ENCODE data around the gene WDR88. TPM values are rescaled to one million over a fixed set of nuclear protein-coding genes. Genes with fewer than 3 reads are reported as not detected.

WDR88 gene
- total and polyA plus RNA-seq, 2 of the 4 experiments (the other 2 are of a cell fraction), result not detected

DNA sequence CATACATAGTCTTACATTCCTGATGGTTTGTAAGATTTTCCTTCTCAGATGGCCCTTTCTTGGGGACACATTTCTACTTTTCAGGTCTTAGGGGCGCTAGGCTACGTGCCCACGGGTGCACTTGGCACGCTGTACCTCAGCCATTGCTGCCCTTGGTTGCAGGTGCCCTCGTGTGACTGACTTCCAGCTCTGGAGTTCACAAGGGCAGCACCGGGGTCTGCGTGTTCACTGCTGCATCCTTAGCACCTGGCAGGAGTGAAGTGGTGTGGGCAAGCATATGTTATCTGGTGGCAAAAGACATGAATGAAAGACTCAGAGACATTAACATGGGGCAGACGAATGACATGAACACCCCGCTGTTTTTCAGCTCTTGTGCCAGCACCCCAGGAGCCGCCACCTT, 13.3 kb upstream of the WDR88 start:
- no peak for DNase-seq
- Histone ChIP-seq H4K91ac (ENCODE audit: insufficient read depth, low read depth, low read length) (no peak overlapping the region), H3K36me3 (ENCODE audit: control insufficient read depth, insufficient read depth, low read length) (peaks cover 33% of the 10 kb centered on the region), H4K8ac (ENCODE audit: low read depth in 2 of 2, low read length in 2 of 2) (no peak overlapping the region), H3K56ac (ENCODE audit: extremely low read depth, insufficient read depth, low read length) (no peak overlapping the region), H2AFZ (replicated peaks; ENCODE audit: low read length, poor library complexity) (no peak overlapping the region), H2BK20ac (ENCODE audit: low read depth, low read length) (no peak overlapping the region), H2BK120ac (ENCODE audit: low read depth, low read length) (no peak overlapping the region), H2BK15ac (ENCODE audit: low read depth, low read length) (no peak overlapping the region), H3K9me1 (ENCODE audit: insufficient read depth, low read length) (no peaks in the 10 kb centered on the region), H2AK5ac (ENCODE audit: low read depth, low read length) (no peak overlapping the region), H3K4ac (ENCODE audit: low read depth, low read length) (no peak overlapping the region), H3K9me3 (ENCODE audit: control insufficient read depth, insufficient read depth, low read length) (no peaks in the 10 kb centered on the region), H3K4me1 (ENCODE audit: control insufficient read depth, insufficient read depth, low read length) (no peaks in the 10 kb centered on the region), H3K9ac (ENCODE audit: low read depth, low read length) (no peak overlapping the region), H3K23ac (ENCODE audit: low read depth, low read length) (no peak overlapping the region), H4K20me1 (ENCODE audit: insufficient read depth, low read length) (no peaks in the 10 kb centered on the region), H3K27me3 (ENCODE audit: control insufficient read depth, insufficient read depth, low read length) (no peaks in the 10 kb centered on the region), H2BK5ac (ENCODE audit: low read depth, low read length, poor library complexity, severe bottlenecking) (no peak overlapping the region), H3K27ac (ENCODE audit: insufficient read depth, low read length) (no peak overlapping the region), H3K18ac (ENCODE audit: low read depth, low read length) (no peak overlapping the region), H3K79me1 (ENCODE audit: low read depth in 1 of 2, low read length in 2 of 2) (no peaks in the 10 kb centered on the region), H3K14ac (replicated peaks; ENCODE audit: low read depth, low read length) (no peak overlapping the region), H3K4me3 (ENCODE audit: insufficient read depth, low read depth, low read length) (no peak overlapping the region), H2AK9ac (replicated peaks; ENCODE audit: low read depth, low read length, poor library complexity) (no peak overlapping the region), H4K5ac (ENCODE audit: low read depth, low read length) (no peak overlapping the region), H3K4me2 (ENCODE audit: low read depth, low read length) (no peak overlapping the region)
- dilution Hi-C loops (cut with HindIII; ENCODE audit: low sequenced_read_pairs, unreplicated experiment) (no loop called here), intact Hi-C loops (cut with micrococcal nuclease) (loop anchor here (1.0 kb wide), 1 partner anchor 142 kb away; no protein-coding TSS in a partner anchor), in situ Hi-C loops (cut with MboI; ENCODE audit: low sequenced_read_pairs) (loop anchor here (5.0 kb wide), 1 partner anchor 141 kb away; no protein-coding TSS in a partner anchor)
- BruUV-seq (replicated peaks), result no TSS peak
- POLR2A ChIA-PET (ENCODE audit: unreplicated experiment), result no interaction called here
- ATAC-seq (ENCODE audit: low read depth), result no peak
- CTCF ChIA-PET, result no interaction called here
- TF ChIP-seq MAFK (IDR thresholded peaks at IDR 0.05; ENCODE audit: low read depth, low read length), result no peak
- TF ChIP-seq FOS (IDR thresholded peaks at IDR 0.05; ENCODE audit: low read depth, low read length), result no peak
- TF ChIP-seq CTCF (conservative IDR thresholded peaks at IDR 0.05; ENCODE audit: low read depth, low read length), result no peak
- no peak for TF ChIP-seq NFE2L2 (IDR thresholded peaks at IDR 0.05; ENCODE audit: low read depth, low read length)
- no peak for TF ChIP-seq SMC3 (IDR thresholded peaks at IDR 0.05; ENCODE audit: low read depth, low read length)
- no peak for TF ChIP-seq RFX5 (IDR thresholded peaks at IDR 0.05; ENCODE audit: low read depth, low read length)
- no peak for TF ChIP-seq CEBPB (IDR thresholded peaks at IDR 0.05; ENCODE audit: low read depth, low read length)
- no peak for TF ChIP-seq ELK1 (IDR thresholded peaks at IDR 0.05; ENCODE audit: borderline replicate concordance, low read depth, low read length)
- no peak for TF ChIP-seq BHLHE40 (IDR thresholded peaks at IDR 0.05; ENCODE audit: low read depth, low read length)
- TF ChIP-seq CHD1 (IDR thresholded peaks at IDR 0.05; ENCODE audit: low read depth, low read length), result no peak
- WGBS, 2 experiments (ENCODE audit: extremely low coverage in 2 of 2, insufficient read length in 1 of 2), result 86% methylated on average over 7 of the region's 10 CpGs; no CpG with 5 or more reads in 1 of the 2 experiments

All from IMR-90 (cell line).